ENCODE data around the gene CCR2. TPM values are rescaled to one million over a fixed set of nuclear protein-coding genes. Genes with fewer than 3 reads are reported as not detected.
A peak's percentile ranks its signal among the peaks of the same experiment; 100 is the strongest.
"Not testable (repeated sequence)": the region's sequence is repeated elsewhere in the genome, so short reads cannot be mapped to it uniquely, and the experiment has no call there.

CCR2 gene
- total RNA-seq, 1 donor from 2014 or later = 20.6 TPM

DNA sequence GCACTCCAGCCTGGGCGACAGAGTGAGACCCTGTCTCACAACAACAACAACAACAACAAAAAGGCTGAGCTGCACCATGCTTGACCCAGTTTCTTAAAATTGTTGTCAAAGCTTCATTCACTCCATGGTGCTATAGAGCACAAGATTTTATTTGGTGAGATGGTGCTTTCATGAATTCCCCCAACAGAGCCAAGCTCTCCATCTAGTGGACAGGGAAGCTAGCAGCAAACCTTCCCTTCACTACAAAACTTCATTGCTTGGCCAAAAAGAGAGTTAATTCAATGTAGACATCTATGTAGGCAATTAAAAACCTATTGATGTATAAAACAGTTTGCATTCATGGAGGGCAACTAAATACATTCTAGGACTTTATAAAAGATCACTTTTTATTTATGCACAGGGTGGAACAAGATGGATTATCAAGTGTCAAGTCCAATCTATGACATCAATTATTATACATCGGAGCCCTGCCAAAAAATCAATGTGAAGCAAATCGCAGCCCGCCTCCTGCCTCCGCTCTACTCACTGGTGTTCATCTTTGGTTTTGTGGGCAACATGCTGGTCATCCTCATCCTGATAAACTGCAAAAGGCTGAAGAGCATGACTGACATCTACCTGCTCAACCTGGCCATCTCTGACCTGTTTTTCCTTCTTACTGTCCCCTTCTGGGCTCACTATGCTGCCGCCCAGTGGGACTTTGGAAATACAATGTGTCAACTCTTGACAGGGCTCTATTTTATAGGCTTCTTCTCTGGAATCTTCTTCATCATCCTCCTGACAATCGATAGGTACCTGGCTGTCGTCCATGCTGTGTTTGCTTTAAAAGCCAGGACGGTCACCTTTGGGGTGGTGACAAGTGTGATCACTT lies 18.8 kb downstream of the CCR2 start:
- Mint-ChIP-seq H3K4me1 (ENCODE audit: low read depth) (peaks cover 84% of the 10 kb centered on the region), H3K27ac (peak overlapping the region; percentile 22), H3K4me3 (peak overlapping the region; percentile 58), H3K27me3 (ENCODE audit: insufficient read depth) (peaks cover 6% of the 10 kb centered on the region), H3K9me3 (no peaks in the 10 kb centered on the region), H3K36me3 (ENCODE audit: low read depth) (peaks cover 18% of the 10 kb centered on the region)
- peak; percentile 31 for DNase-seq (ENCODE audit: low spot score)
- intact Hi-C loops (cut with micrococcal nuclease) = loop anchor here (1.0 to 5.0 kb wide), 5 partner anchors 96 to 433 kb away; no protein-coding TSS in a partner anchor

DNA sequence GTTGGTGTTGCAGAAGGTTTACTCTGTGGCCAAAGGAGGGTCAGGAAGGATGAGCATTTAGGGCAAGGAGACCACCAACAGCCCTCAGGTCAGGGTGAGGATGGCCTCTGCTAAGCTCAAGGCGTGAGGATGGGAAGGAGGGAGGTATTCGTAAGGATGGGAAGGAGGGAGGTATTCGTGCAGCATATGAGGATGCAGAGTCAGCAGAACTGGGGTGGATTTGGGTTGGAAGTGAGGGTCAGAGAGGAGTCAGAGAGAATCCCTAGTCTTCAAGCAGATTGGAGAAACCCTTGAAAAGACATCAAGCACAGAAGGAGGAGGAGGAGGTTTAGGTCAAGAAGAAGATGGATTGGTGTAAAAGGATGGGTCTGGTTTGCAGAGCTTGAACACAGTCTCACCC lies 20.8 kb downstream of the CCR2 start:
- Mint-ChIP-seq H3K4me1 (ENCODE audit: low read depth) (peaks cover 70% of the 10 kb centered on the region), H3K36me3 (ENCODE audit: low read depth) (peaks cover 20% of the 10 kb centered on the region), H3K4me3 (peak overlapping the region; percentile 17), H3K27me3 (ENCODE audit: insufficient read depth) (peaks cover 6% of the 10 kb centered on the region), H3K9me3 (no peaks in the 10 kb centered on the region), H3K27ac (peak overlapping the region; percentile 42)
- DNase-seq (ENCODE audit: low spot score) = no peak
- intact Hi-C loops (cut with micrococcal nuclease) = loop anchor here (1.0 to 5.0 kb wide), 3 partner anchors 66 to 147 kb away; no protein-coding TSS in a partner anchor

GRCh38 chr3:46375218-46375617 lies 21.3 kb downstream of the CCR2 start:
- intact Hi-C loops (cut with micrococcal nuclease) = loop anchor here (1.0 to 2.0 kb wide), 2 partner anchors 66 to 76 kb away; no protein-coding TSS in a partner anchor
- Mint-ChIP-seq H3K36me3 (ENCODE audit: low read depth) (peaks cover 20% of the 10 kb centered on the region), H3K27ac (peak overlapping the region; percentile 42), H3K9me3 (no peaks in the 10 kb centered on the region), H3K4me1 (ENCODE audit: low read depth) (peaks cover 69% of the 10 kb centered on the region), H3K4me3 (peak overlapping the region; percentile 17), H3K27me3 (ENCODE audit: insufficient read depth) (peaks cover 6% of the 10 kb centered on the region)
- no peak for DNase-seq (ENCODE audit: low spot score)

DNA sequence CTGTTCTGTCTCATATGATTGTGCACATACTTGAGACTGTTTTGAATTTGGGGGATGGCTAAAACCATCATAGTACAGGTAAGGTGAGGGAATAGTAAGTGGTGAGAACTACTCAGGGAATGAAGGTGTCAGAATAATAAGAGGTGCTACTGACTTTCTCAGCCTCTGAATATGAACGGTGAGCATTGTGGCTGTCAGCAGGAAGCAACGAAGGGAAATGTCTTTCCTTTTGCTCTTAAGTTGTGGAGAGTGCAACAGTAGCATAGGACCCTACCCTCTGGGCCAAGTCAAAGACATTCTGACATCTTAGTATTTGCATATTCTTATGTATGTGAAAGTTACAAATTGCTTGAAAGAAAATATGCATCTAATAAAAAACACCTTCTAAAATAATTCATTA lies 21.9 kb downstream of the CCR2 start:
- peaks cover 22% of the 10 kb centered on the region for H3K36me3 Mint-ChIP-seq (ENCODE audit: low read depth)
- H3K4me3 Mint-ChIP-seq = peak overlapping the region; percentile 25
- H3K27me3 Mint-ChIP-seq (ENCODE audit: insufficient read depth) = peaks cover 6% of the 10 kb centered on the region
- H3K9me3 Mint-ChIP-seq = no peaks in the 10 kb centered on the region
- DNase-seq (ENCODE audit: low spot score) = no peak
- intact Hi-C loops (cut with micrococcal nuclease) = loop anchor here (1.0 to 2.0 kb wide), 2 partner anchors 65 to 77 kb away; no protein-coding TSS in a partner anchor
- H3K4me1 Mint-ChIP-seq (ENCODE audit: low read depth) = peaks cover 69% of the 10 kb centered on the region
- H3K27ac Mint-ChIP-seq = peak overlapping the region; percentile 50

DNA sequence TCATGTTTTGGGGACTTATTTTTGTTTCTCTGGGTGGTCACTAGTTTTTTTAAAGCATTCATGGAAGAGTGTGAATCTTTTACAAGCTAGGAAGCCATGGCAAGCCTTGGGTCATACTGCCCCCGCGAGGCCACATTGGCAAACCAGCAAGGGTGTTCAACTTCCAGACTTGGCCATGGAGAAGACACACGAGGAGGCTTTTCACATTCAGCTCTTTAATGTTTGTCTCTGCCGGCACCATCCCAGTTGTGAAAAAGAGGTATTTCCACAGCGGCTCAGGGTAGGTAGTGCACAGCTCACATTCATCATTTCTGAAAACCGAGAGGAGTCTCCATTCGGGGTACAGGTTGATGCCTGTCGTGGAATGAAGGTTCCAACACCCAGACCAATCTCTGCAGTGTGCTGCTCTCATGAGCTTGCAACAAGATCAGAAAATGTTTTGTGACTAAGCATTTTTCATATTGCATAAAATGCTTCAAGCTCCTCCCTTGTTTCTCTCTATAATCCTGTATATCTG lies 24.6 kb downstream of the CCR2 start:
- peaks cover 16% of the 10 kb centered on the region for H3K36me3 Mint-ChIP-seq (ENCODE audit: low read depth)
- peak; percentile 55 for DNase-seq (ENCODE audit: low spot score)
- intact Hi-C loops (cut with micrococcal nuclease) = loop anchor here (1.0 to 2.0 kb wide), 3 partner anchors 299 to 618 kb away; no protein-coding TSS in a partner anchor
- peaks cover 8% of the 10 kb centered on the region for H3K27me3 Mint-ChIP-seq (ENCODE audit: insufficient read depth)
- H3K4me3 Mint-ChIP-seq = no peak overlapping the region
- no peaks in the 10 kb centered on the region for H3K9me3 Mint-ChIP-seq
- H3K27ac Mint-ChIP-seq = no peak overlapping the region
- H3K4me1 Mint-ChIP-seq (ENCODE audit: low read depth) = peaks cover 56% of the 10 kb centered on the region

DNA sequence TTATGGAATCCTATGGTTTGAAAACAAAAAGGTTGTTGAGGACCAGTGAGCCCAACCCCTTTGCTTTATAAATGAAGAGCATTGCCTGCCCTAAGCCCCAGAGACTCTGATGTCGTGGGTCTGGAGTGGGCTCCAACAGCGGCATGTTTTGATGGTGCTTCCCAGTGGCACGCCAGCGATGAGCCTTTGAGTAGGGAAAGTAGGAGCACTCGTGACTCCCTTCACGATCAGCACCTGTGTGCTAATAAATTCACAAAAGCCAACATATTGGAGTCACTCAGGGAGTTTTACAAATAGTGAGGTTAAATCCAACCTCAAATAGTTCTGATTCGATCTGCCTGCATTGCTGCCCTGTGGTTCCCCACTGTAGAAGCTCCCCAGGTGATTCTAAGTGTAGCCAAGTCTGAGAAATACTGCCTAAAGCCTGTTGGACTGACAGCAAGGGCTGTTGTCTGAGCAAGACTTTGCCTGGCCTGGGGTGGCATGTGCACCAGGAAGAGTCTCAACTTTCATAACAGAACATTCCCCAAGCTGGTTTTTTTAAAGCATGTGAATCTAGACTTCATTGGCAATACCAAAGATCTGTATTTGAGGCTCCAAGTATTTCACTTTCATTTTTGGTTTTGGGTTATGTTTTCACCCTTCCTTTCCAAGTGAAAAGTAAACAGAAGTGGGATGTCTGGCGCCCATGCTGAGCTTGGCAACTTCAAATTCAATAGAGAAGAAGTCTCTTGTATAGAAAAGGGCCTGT lies 26.7 kb downstream of the CCR2 start:
- DNase-seq (ENCODE audit: low spot score) = no peak
- Mint-ChIP-seq H3K36me3 (ENCODE audit: low read depth) (peaks cover 9% of the 10 kb centered on the region), H3K27me3 (ENCODE audit: insufficient read depth) (peaks cover 5% of the 10 kb centered on the region), H3K4me1 (ENCODE audit: low read depth) (peaks cover 50% of the 10 kb centered on the region), H3K27ac (peak overlapping the region; percentile 58), H3K4me3 (peak overlapping the region; percentile 27), H3K9me3 (no peaks in the 10 kb centered on the region)
- intact Hi-C loops (cut with micrococcal nuclease) = no loop called here

- H3K4me1 Mint-ChIP-seq (ENCODE audit: low read depth) = peaks cover 48% of the 10 kb centered on the region
Observed at GRCh38 chr3:46381625-46382024, 27.7 kb downstream of the CCR2 start.

GRCh38 chr3:46383211-46383950 lies 29.5 kb downstream of the CCR2 start:
- intact Hi-C loops (cut with micrococcal nuclease) = no loop called here
- Mint-ChIP-seq H3K27me3 (ENCODE audit: insufficient read depth) (peaks cover 2% of the 10 kb centered on the region), H3K27ac (no peak overlapping the region), H3K4me3 (no peak overlapping the region), H3K4me1 (ENCODE audit: low read depth) (peaks cover 44% of the 10 kb centered on the region), H3K9me3 (no peaks in the 10 kb centered on the region), H3K36me3 (ENCODE audit: low read depth) (peaks cover 4% of the 10 kb centered on the region)
- DNase-seq (ENCODE audit: low spot score) = no peak

More at GRCh38 chr3:46381625-46382024, 27.7 kb downstream of the CCR2 start:
- no peaks in the 10 kb centered on the region for H3K9me3 Mint-ChIP-seq
- no peak overlapping the region for H3K27ac Mint-ChIP-seq
- no peak overlapping the region for H3K4me3 Mint-ChIP-seq
- peaks cover 10% of the 10 kb centered on the region for H3K36me3 Mint-ChIP-seq (ENCODE audit: low read depth)
- no peak for DNase-seq (ENCODE audit: low spot score)
- intact Hi-C loops (cut with micrococcal nuclease) = no loop called here
- peaks cover 5% of the 10 kb centered on the region for H3K27me3 Mint-ChIP-seq (ENCODE audit: insufficient read depth)

- DNase-seq (ENCODE audit: low spot score) = no peak
Observed at GRCh38 chr3:46383951-46384330, 30.0 kb downstream of the CCR2 start.

GRCh38 chr3:46386205-46386604 lies 32.3 kb downstream of the CCR2 start:
- Mint-ChIP-seq H3K27ac (no peak overlapping the region), H3K27me3 (ENCODE audit: insufficient read depth) (peaks cover 2% of the 10 kb centered on the region), H3K36me3 (ENCODE audit: low read depth) (peaks cover 1% of the 10 kb centered on the region), H3K4me1 (ENCODE audit: low read depth) (peaks cover 29% of the 10 kb centered on the region), H3K9me3 (no peaks in the 10 kb centered on the region), H3K4me3 (no peak overlapping the region)
- intact Hi-C loops (cut with micrococcal nuclease) = no loop called here
- DNase-seq (ENCODE audit: low spot score) = no peak

More at GRCh38 chr3:46383951-46384330, 30.0 kb downstream of the CCR2 start:
- peaks cover 42% of the 10 kb centered on the region for H3K4me1 Mint-ChIP-seq (ENCODE audit: low read depth)
- H3K9me3 Mint-ChIP-seq = no peaks in the 10 kb centered on the region
- no peak overlapping the region for H3K4me3 Mint-ChIP-seq
- no peak overlapping the region for H3K27ac Mint-ChIP-seq
- intact Hi-C loops (cut with micrococcal nuclease) = no loop called here
- peaks cover 4% of the 10 kb centered on the region for H3K36me3 Mint-ChIP-seq (ENCODE audit: low read depth)
- peaks cover 2% of the 10 kb centered on the region for H3K27me3 Mint-ChIP-seq (ENCODE audit: insufficient read depth)

GRCh38 chr3:46388847-46389246 lies 34.9 kb downstream of the CCR2 start:
- DNase-seq (ENCODE audit: low spot score); H3K27me3 Mint-ChIP-seq (ENCODE audit: insufficient read depth); H3K36me3 Mint-ChIP-seq (ENCODE audit: low read depth); intact Hi-C loops (cut with micrococcal nuclease); H3K27ac Mint-ChIP-seq; H3K9me3 Mint-ChIP-seq; H3K4me3 Mint-ChIP-seq: not testable (repeated sequence)
- peaks cover 16% of the 10 kb centered on the region for H3K4me1 Mint-ChIP-seq (ENCODE audit: low read depth)

DNA sequence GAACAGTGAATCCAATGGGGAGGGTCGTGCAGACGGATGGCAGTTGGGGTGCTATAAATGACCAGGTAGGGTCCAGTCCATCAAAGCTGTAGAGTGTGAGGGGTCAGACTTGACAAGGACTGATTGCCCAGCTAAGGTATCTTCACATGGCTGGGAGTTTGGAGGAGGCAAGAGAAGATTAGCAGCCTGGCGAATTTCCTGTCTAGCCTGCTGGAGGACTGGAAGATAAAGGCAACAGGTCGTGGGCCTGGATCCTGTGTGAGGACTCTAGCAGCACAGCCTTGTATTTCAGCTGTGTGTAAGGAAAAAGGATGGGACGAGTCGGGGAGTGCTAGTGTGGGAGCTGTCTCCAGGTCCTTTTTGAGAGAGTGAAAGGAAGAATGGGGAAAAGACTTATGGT lies 35.4 kb downstream of the CCR2 start:
- no peak for DNase-seq (ENCODE audit: low spot score)
- H3K4me1 Mint-ChIP-seq (ENCODE audit: low read depth) = peaks cover 13% of the 10 kb centered on the region
- no peaks in the 10 kb centered on the region for H3K27me3 Mint-ChIP-seq (ENCODE audit: insufficient read depth)
- no peaks in the 10 kb centered on the region for H3K9me3 Mint-ChIP-seq
- H3K36me3 Mint-ChIP-seq (ENCODE audit: low read depth) = peaks cover 1% of the 10 kb centered on the region
- intact Hi-C loops (cut with micrococcal nuclease) = no loop called here
- no peak overlapping the region for H3K27ac Mint-ChIP-seq
- no peak overlapping the region for H3K4me3 Mint-ChIP-seq
